ENCODE data around the gene DHX35.
"Not testable (repeated sequence)": the region's sequence is repeated elsewhere in the genome, so short reads cannot be mapped to it uniquely, and the experiment has no call there.

The DHX35 gene

GRCh38 chr20:38937978-38938473, 24.1 kb upstream of the DHX35 start:
- FAIRE-seq (no peak), DNase-seq (ENCODE audit: extremely low spot score, insufficient read length, low read depth) (no peak)

- DNase-seq (ENCODE audit: extremely low spot score, insufficient read length, low read depth), result no peak
- FAIRE-seq, result no peak
These were observed 22.5 kb upstream of the DHX35 start for GRCh38 chr20:38939686-38940085.

- DNase-seq (ENCODE audit: extremely low spot score, insufficient read length, low read depth) (no peak), FAIRE-seq (no peak)
These were observed 21.5 kb upstream of the DHX35 start for GRCh38 chr20:38940644-38941043.

GRCh38 chr20:38941726-38942389, 20.3 kb upstream of the DHX35 start:
- FAIRE-seq, result no peak
- no peak for DNase-seq (ENCODE audit: extremely low spot score, insufficient read length, low read depth)

- FAIRE-seq, result no peak
These were observed 17.1 kb upstream of the DHX35 start for GRCh38 chr20:38945012-38945411.

GRCh38 chr20:38946836-38947235, 15.3 kb upstream of the DHX35 start:
- DNase-seq (ENCODE audit: extremely low spot score, insufficient read length, low read depth) (no peak), FAIRE-seq (no peak)

More at GRCh38 chr20:38945012-38945411, 17.1 kb upstream of the DHX35 start:
- no peak for DNase-seq (ENCODE audit: extremely low spot score, insufficient read length, low read depth)

- no peak for FAIRE-seq
These were observed 14.2 kb upstream of the DHX35 start for GRCh38 chr20:38947931-38948362.

GRCh38 chr20:38950254-38950653, 11.9 kb upstream of the DHX35 start:
- no peak for FAIRE-seq
- DNase-seq (ENCODE audit: extremely low spot score, insufficient read length, low read depth), result no peak

More at GRCh38 chr20:38947931-38948362, 14.2 kb upstream of the DHX35 start:
- no peak for DNase-seq (ENCODE audit: extremely low spot score, insufficient read length, low read depth)

GRCh38 chr20:38951611-38952010, 10.5 kb upstream of the DHX35 start:
- FAIRE-seq, result no peak

GRCh38 chr20:38952153-38952552, 10.0 kb upstream of the DHX35 start:
- no peak for FAIRE-seq

More at GRCh38 chr20:38951611-38952010, 10.5 kb upstream of the DHX35 start:
- DNase-seq (ENCODE audit: extremely low spot score, insufficient read length, low read depth), result no peak

GRCh38 chr20:38953630-38954340, 8.4 kb upstream of the DHX35 start:
- FAIRE-seq (no peak), DNase-seq (ENCODE audit: extremely low spot score, insufficient read length, low read depth) (no peak)

More at GRCh38 chr20:38952153-38952552, 10.0 kb upstream of the DHX35 start:
- DNase-seq (ENCODE audit: extremely low spot score, insufficient read length, low read depth), result no peak

GRCh38 chr20:38957235-38957876, 4.8 kb upstream of the DHX35 start:
- DNase-seq (ENCODE audit: extremely low spot score, insufficient read length, low read depth) (no peak), FAIRE-seq (no peak)

GRCh38 chr20:38957915-38958485, 4.1 kb upstream of the DHX35 start:
- FAIRE-seq, result no peak

GRCh38 chr20:38960187-38960687, 1.9 kb upstream of the DHX35 start:
- not testable (repeated sequence) for FAIRE-seq; DNase-seq (ENCODE audit: extremely low spot score, insufficient read length, low read depth)

More at GRCh38 chr20:38957915-38958485, 4.1 kb upstream of the DHX35 start:
- DNase-seq (ENCODE audit: extremely low spot score, insufficient read length, low read depth), result no peak

GRCh38 chr20:38961530-38962043, 557 bp upstream of the DHX35 start:
- DNase-seq (ENCODE audit: extremely low spot score, insufficient read length, low read depth) (no peak), FAIRE-seq (no peak)

GRCh38 chr20:38962928-38963401, 821 bp downstream of the DHX35 start:
- FAIRE-seq (no peak), DNase-seq (ENCODE audit: extremely low spot score, insufficient read length, low read depth) (no peak)

- DNase-seq (ENCODE audit: extremely low spot score, insufficient read length, low read depth) (no peak), FAIRE-seq (no peak)
These were observed 1.6 kb downstream of the DHX35 start for GRCh38 chr20:38963745-38964144.

GRCh38 chr20:38965264-38965663, 3.1 kb downstream of the DHX35 start:
- no peak for DNase-seq (ENCODE audit: extremely low spot score, insufficient read length, low read depth)
- no peak for FAIRE-seq

- FAIRE-seq, result no peak
- no peak for DNase-seq (ENCODE audit: extremely low spot score, insufficient read length, low read depth)
These were observed 5.9 kb downstream of the DHX35 start for GRCh38 chr20:38968090-38968489.

GRCh38 chr20:38969708-38970107, 7.6 kb downstream of the DHX35 start:
- FAIRE-seq (no peak), DNase-seq (ENCODE audit: extremely low spot score, insufficient read length, low read depth) (no peak)

Measured in GM18507 (cell line).